SK-N-SH (cell line): ENCODE measurements around the gene MALRD1. TPM values are rescaled to one million over a fixed set of nuclear protein-coding genes. Genes with fewer than 3 reads are reported as not detected.

Experiments
- CTCF ChIA-PET: fragments of 300-600, 350-600 bp; formaldehyde crosslinking; extraction: SDS; loops from one replicate; lab custom pipeline; 2021; lab: Yijun Ruan, JAX
- POLR2A ChIA-PET: fragments of 350-600 bp; sonication (Branson Sonifier 250); formaldehyde crosslinking; extraction: SDS; loops from one replicate; lab custom pipeline; 2020; ENCODE audit warnings: antibody characterized with exemption, inconsistent platforms; lab: Yijun Ruan, JAX
- DNase-seq: peaks from one replicate; pipeline ENCODE4 v3.0.0; 2012
- H2AFZ ChIP-seq: fragments of 200-600 bp; sonication (generic); 2 replicates; pipeline ENCODE4 v1.8.1; 2016; ENCODE audit warnings: antibody characterized with exemption, mild to moderate bottlenecking, low read depth
- H3F3A ChIP-seq: fragments of 200-600 bp; sonication (generic); replicated peaks from 2 replicates; pipeline ENCODE3; 2016; ENCODE audit warnings: antibody characterized with exemption, mild to moderate bottlenecking; ENCODE audit not compliant: insufficient read depth
- H3K27ac ChIP-seq, 2 experiments: fragments of 200-500 bp in 1 of 2; fragments of 200-600 bp in 1 of 2; sonication (Bioruptor generic) in 1 of 2; sonication (generic), shearing (Covaris generic) in 1 of 2; 2 replicates each; pipeline versions ENCODE4 v1.5.1 to v1.6.1; 2014 to 2016; ENCODE audit warnings: low read depth in 2 of 2, inconsistent platforms in 1 of 2, low read length in 1 of 2, mild to moderate bottlenecking in 1 of 2, mixed read lengths in 1 of 2
- H3K27me3 ChIP-seq: fragments of 200-600 bp; sonication (generic), shearing (Covaris generic); 2 replicates; pipeline ENCODE4 v1.6.1; 2016; ENCODE audit warnings: mixed run types; ENCODE audit not compliant: insufficient read depth
- H3K36me3 ChIP-seq, 2 experiments: fragments of 200-500 bp in 1 of 2; fragments of 200-600 bp in 1 of 2; sonication (Bioruptor generic) in 1 of 2; sonication (generic) in 1 of 2; replicated peaks in 1 of 2; 2 replicates each; pipeline versions ENCODE3 to v1.5.1; 2014 to 2016; ENCODE audit warnings: low read length in 1 of 2, mild to moderate bottlenecking in 1 of 2; ENCODE audit not compliant: insufficient read depth in 2 of 2, control insufficient read depth in 1 of 2
- H3K4me1 ChIP-seq, 2 experiments: fragments of 200-500 bp in 1 of 2; fragments of 200-600 bp in 1 of 2; sonication (Bioruptor generic) in 1 of 2; sonication (generic), shearing (Covaris generic) in 1 of 2; 2 replicates each; pipeline versions ENCODE4 v1.5.1 to v1.6.1; 2014 to 2016; ENCODE audit warnings: low read depth in 1 of 2, low read length in 1 of 2, mixed run types in 1 of 2; ENCODE audit not compliant: insufficient read depth in 2 of 2, control insufficient read depth in 1 of 2
- H3K4me2 ChIP-seq: fragments of 200-600 bp; sonication (generic), shearing (Covaris generic); 2 replicates; pipeline ENCODE4 v1.6.1; 2017; ENCODE audit warnings: mixed run types
- H3K4me3 ChIP-seq, 2 experiments: fragments of 200-500 bp in 1 of 2; fragments of 200-600 bp in 1 of 2; sonication (Bioruptor generic) in 1 of 2; sonication (generic), shearing (Covaris generic) in 1 of 2; 2 replicates each; pipeline versions ENCODE4 v1.5.1 to v1.8.1; 2014 to 2016; ENCODE audit warnings: low read depth in 2 of 2, inconsistent platforms in 1 of 2, low read length in 1 of 2, mild to moderate bottlenecking in 1 of 2, mixed read lengths in 1 of 2, moderate library complexity in 1 of 2
- H3K79me2 ChIP-seq: fragments of 200-600 bp; sonication (generic); 2 replicates; pipeline ENCODE4 v1.8.1; 2017; ENCODE audit warnings: mild to moderate bottlenecking; ENCODE audit not compliant: insufficient read depth
- H3K9ac ChIP-seq: fragments of 200-600 bp; sonication (generic); 2 replicates; pipeline ENCODE4 v1.6.1; 2017; ENCODE audit warnings: mixed run types
- H3K9me2 ChIP-seq: fragments of 200-600 bp; sonication (generic); 2 replicates; pipeline ENCODE4 v1.6.1; 2017; ENCODE audit warnings: mixed run types
- H3K9me3 ChIP-seq: fragments of 200-600 bp; sonication (generic); 2 replicates; pipeline ENCODE4 v1.6.1; 2017; ENCODE audit warnings: mixed run types, mild to moderate bottlenecking, moderate library complexity
- H4K20me1 ChIP-seq: fragments of 200-600 bp; sonication (generic); 2 replicates; pipeline ENCODE4 v1.6.1; 2017; ENCODE audit warnings: mild to moderate bottlenecking, mixed run types; ENCODE audit not compliant: insufficient read depth
- FOSL2 ChIP-seq: IDR thresholded peaks from 2 replicates; pipeline ENCODE4 v1.4.0; 2012; ENCODE audit warnings: low read depth, mild to moderate bottlenecking, moderate library complexity, borderline replicate concordance
- FOXJ3 ChIP-seq: sonication (generic); formaldehyde crosslinking; IDR thresholded peaks from 2 replicates; pipeline ENCODE4 v1.5.1; 2020; ENCODE audit warnings: mild to moderate bottlenecking, missing genetic modification reagents
- FOXM1 ChIP-seq: IDR thresholded peaks from 2 replicates; pipeline ENCODE4 v1.4.0; 2012; ENCODE audit warnings: low read depth, mild to moderate bottlenecking
- JUND ChIP-seq: IDR thresholded peaks from 2 replicates; pipeline ENCODE4 v1.4.0; 2012
- TAF1 ChIP-seq: IDR thresholded peaks from 2 replicates; pipeline ENCODE4 v1.6.1; 2012; ENCODE audit warnings: low read depth, mild to moderate bottlenecking, low read length, moderate library complexity, borderline replicate concordance
- TEAD4 ChIP-seq: IDR thresholded peaks from 2 replicates; pipeline ENCODE4 v1.4.0; 2012; ENCODE audit warnings: mild to moderate bottlenecking, borderline replicate concordance; ENCODE audit not compliant: insufficient read depth
- WGBS: methylation state at CpG from one replicate; pipeline ENCODE4 v1.1.6; 2017; ENCODE audit warnings: low lambda C conversion rate; 5-methylcytosine and 5-hydroxymethylcytosine counted together
- polyA plus RNA-seq, 3 experiments: library from polyadenylated mRNA; depleted of rRNA; stranded (reverse); fragments of >200 nt; gene quantifications; 2 replicates each; pipeline ENCODE4 v1.2.3, GENCODE V29; 2012
- TF ChIP-seq, protein P1 (sequence below): IDR thresholded peaks from 2 replicates; pipeline ENCODE4 v1.6.1; 2012; ENCODE audit warnings: mild to moderate bottlenecking, low read depth, low read length, moderate library complexity

MALRD1 gene
- polyA plus RNA-seq, 1 of the 3 experiments (the other 2 are of a cell fraction), result not detected

- ChIA-PET POLR2A (no interaction called here), CTCF (no interaction called here)
- H3K4me3 ChIP-seq, result no peak overlapping the region
- H3K36me3 ChIP-seq, result no peaks in the 10 kb centered on the region
- H3K79me2 ChIP-seq, result no peaks in the 10 kb centered on the region
- WGBS, result 41% methylated on average over 7 of the region's 7 CpGs
- no peak overlapping the region for H3K4me2 ChIP-seq
- no peaks in the 10 kb centered on the region for H3K4me1 ChIP-seq
- H3K27me3 ChIP-seq, result no peaks in the 10 kb centered on the region
- no peak for TF ChIP-seq FOXJ3
- no peak for TF ChIP-seq FOSL2
- no peak overlapping the region for H2AFZ ChIP-seq
- no peaks in the 10 kb centered on the region for H3K9me2 ChIP-seq
- no peak overlapping the region for H3K27ac ChIP-seq
- H3K9me3 ChIP-seq, result no peaks in the 10 kb centered on the region
- H3K9ac ChIP-seq, result no peak overlapping the region
- H4K20me1 ChIP-seq, result no peaks in the 10 kb centered on the region
- no peak for DNase-seq
- no peaks in the 10 kb centered on the region for H3F3A ChIP-seq
Measured at GRCh38 chr10:19098803-19099202, 50.2 kb downstream of the MALRD1 start.

GRCh38 chr10:19107406-19107805 is 58.8 kb downstream of the MALRD1 start:
- POLR2A ChIA-PET, result no interaction called here
- DNase-seq, result no peak
- H3K9me3 ChIP-seq, result peaks cover 11% of the 10 kb centered on the region; the same call in 1 of the 2 replicates
- no peak overlapping the region for H3K4me2 ChIP-seq
- no peaks in the 10 kb centered on the region for H4K20me1 ChIP-seq
- no peaks in the 10 kb centered on the region for H3K27me3 ChIP-seq
- no peaks in the 10 kb centered on the region for H3F3A ChIP-seq
- 0 out of 2 replicates have a peak, but pooled peaks cover 3% of the 10 kb centered on the region for H3K9me2 ChIP-seq
- H3K4me1 ChIP-seq, result peaks cover 0 to 2% of the 10 kb centered on the region in 2 experiments; a peak in 2 of 4 replicates
- H3K4me3 ChIP-seq, result no peak overlapping the region
- no peaks in the 10 kb centered on the region for H3K79me2 ChIP-seq
- CTCF ChIA-PET, result no interaction called here
- 0% methylated on average over 1 of the region's 1 CpG for WGBS
- H3K27ac ChIP-seq, result no peak overlapping the region
- no peak for TF ChIP-seq TAF1
- TF ChIP-seq TEAD4, result no peak
- no peak for TF ChIP-seq JUND
- TF ChIP-seq, protein P1, sequence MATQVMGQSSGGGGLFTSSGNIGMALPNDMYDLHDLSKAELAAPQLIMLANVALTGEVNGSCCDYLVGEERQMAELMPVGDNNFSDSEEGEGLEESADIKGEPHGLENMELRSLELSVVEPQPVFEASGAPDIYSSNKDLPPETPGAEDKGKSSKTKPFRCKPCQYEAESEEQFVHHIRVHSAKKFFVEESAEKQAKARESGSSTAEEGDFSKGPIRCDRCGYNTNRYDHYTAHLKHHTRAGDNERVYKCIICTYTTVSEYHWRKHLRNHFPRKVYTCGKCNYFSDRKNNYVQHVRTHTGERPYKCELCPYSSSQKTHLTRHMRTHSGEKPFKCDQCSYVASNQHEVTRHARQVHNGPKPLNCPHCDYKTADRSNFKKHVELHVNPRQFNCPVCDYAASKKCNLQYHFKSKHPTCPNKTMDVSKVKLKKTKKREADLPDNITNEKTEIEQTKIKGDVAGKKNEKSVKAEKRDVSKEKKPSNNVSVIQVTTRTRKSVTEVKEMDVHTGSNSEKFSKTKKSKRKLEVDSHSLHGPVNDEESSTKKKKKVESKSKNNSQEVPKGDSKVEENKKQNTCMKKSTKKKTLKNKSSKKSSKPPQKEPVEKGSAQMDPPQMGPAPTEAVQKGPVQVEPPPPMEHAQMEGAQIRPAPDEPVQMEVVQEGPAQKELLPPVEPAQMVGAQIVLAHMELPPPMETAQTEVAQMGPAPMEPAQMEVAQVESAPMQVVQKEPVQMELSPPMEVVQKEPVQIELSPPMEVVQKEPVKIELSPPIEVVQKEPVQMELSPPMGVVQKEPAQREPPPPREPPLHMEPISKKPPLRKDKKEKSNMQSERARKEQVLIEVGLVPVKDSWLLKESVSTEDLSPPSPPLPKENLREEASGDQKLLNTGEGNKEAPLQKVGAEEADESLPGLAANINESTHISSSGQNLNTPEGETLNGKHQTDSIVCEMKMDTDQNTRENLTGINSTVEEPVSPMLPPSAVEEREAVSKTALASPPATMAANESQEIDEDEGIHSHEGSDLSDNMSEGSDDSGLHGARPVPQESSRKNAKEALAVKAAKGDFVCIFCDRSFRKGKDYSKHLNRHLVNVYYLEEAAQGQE, result no peak
- TF ChIP-seq FOXM1, result no peak
- H3K9ac ChIP-seq, result no peak overlapping the region
- H3K36me3 ChIP-seq, result no peaks in the 10 kb centered on the region
- H2AFZ ChIP-seq, result no peak overlapping the region
